Measurements from ENCODE around the gene CRY2. TPM values are rescaled to one million over a fixed set of nuclear protein-coding genes. Genes with fewer than 3 reads are reported as not detected.

CRY2 gene
- total RNA-seq, 3 donors from 2014 or later, result 26.0 to 52.0 (median 28.8) TPM

GRCh38 chr11:45871638-45872037 is 24.4 kb downstream of the CRY2 start:
- intact Hi-C loops (cut with DNase I, micrococcal nuclease), result no loop called here
- no peak for ATAC-seq
- TF ChIP-seq, protein P1, sequence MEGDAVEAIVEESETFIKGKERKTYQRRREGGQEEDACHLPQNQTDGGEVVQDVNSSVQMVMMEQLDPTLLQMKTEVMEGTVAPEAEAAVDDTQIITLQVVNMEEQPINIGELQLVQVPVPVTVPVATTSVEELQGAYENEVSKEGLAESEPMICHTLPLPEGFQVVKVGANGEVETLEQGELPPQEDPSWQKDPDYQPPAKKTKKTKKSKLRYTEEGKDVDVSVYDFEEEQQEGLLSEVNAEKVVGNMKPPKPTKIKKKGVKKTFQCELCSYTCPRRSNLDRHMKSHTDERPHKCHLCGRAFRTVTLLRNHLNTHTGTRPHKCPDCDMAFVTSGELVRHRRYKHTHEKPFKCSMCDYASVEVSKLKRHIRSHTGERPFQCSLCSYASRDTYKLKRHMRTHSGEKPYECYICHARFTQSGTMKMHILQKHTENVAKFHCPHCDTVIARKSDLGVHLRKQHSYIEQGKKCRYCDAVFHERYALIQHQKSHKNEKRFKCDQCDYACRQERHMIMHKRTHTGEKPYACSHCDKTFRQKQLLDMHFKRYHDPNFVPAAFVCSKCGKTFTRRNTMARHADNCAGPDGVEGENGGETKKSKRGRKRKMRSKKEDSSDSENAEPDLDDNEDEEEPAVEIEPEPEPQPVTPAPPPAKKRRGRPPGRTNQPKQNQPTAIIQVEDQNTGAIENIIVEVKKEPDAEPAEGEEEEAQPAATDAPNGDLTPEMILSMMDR (IDR thresholded peaks at IDR 0.05), result no peak
- H3K9me3 ChIP-seq, result no peaks in the 10 kb centered on the region
- no peaks in the 10 kb centered on the region for H3K4me1 ChIP-seq (ENCODE audit: low read depth)
- H3K36me3 ChIP-seq (ENCODE audit: low read depth), result peaks cover 19% of the 10 kb centered on the region
- no peak overlapping the region for H3K4me3 ChIP-seq
- no peak for DNase-seq

DNA sequence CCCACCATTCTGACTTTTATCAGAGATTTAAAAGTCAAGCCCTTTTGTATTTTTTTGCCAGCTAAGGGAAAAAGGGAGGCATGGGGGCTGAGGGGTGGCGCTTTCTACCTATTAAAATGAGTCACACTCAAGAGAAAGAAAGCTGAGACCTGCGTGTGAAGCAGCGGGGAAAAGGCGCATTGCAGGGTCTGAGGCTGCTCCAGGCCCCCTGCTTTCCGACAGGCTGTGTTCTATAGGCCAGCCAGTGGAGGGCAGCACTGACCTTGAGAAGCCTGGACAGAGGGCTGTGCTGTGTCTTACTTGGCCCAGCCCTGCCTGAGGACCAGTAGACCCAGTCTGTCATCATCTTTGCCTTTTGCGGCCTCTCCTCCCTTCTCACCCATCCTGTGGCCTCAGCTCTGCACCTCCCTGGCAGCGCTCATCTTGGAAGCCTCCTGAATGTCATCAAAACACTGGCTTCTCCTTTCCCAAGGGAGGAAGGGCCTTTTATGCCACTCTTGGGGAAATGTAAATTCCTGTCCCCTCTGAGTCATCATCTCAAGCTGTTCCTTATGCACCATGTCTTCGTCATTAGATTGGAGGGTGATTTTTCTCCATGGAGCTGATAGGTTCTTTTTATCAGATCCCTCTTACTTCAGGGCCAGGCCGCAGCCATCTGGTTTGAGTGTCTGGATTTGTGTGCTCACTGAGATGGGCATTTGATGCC is 25.5 kb downstream of the CRY2 start:
- TF ChIP-seq, protein P1 (IDR thresholded peaks at IDR 0.05), result peak; percentile 22

DNA sequence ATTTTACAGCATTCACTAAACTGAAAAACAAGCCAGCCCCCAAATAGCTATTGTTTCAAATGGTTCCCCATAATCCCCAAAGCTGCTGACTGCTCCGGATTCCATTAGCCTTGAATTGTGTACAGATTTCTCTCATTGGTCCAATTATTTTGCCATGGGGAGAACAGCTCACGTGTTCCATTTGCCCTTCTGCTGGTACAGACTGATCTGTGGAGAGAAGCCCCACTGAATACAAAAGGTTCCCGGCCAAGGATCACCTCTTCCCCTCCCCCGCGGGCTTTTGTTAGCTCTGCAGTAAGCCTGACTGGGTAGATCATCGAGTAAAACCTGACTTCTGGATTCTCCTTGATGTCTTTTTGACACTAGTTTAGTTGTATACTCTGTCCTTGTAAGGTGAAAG is 29.1 kb downstream of the CRY2 start:
- TF ChIP-seq, protein P1 (IDR thresholded peaks at IDR 0.05), result no peak
- peaks cover 3% of the 10 kb centered on the region for H3K36me3 ChIP-seq (ENCODE audit: low read depth)

More for the DNA sequence above, 25.5 kb downstream of the CRY2 start:
- Histone ChIP-seq H3K36me3 (ENCODE audit: low read depth) (peaks cover 19% of the 10 kb centered on the region), H3K4me1 (ENCODE audit: low read depth) (no peaks in the 10 kb centered on the region), H3K4me3 (no peak overlapping the region), H3K9me3 (no peaks in the 10 kb centered on the region)
- DNase-seq, result peak in 1 of 3 donors; percentile 44
- ATAC-seq, result peak; percentile 80
- intact Hi-C loops (cut with DNase I, micrococcal nuclease), result no loop called here

DNA sequence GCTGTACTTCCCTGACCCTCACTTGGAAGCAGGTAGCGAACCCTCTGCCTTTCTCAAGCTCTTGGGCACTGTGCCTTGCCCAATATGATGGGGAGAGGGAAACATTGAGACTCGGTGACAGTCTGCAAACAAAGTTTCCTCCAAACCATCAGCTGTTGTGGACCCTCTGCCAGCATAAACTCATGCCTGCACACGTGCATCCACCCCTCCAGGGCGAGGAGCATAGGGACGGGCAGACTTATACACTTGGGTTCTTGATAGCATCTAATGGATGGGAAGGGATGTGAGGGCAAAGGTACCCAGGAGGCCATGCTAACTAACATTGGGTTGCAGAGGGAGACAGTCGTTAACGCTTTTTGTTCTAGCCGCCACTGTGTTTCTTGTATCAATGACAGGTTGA is 29.9 kb downstream of the CRY2 start:
- Histone ChIP-seq H3K9me3 (no peaks in the 10 kb centered on the region), H3K4me1 (ENCODE audit: low read depth) (no peaks in the 10 kb centered on the region), H3K4me3 (no peak overlapping the region), H3K36me3 (ENCODE audit: low read depth) (no peaks in the 10 kb centered on the region)
- DNase-seq (no peak), ATAC-seq (no peak)
- TF ChIP-seq, protein P1 (IDR thresholded peaks at IDR 0.05), result no peak
- intact Hi-C loops (cut with DNase I, micrococcal nuclease), result no loop called here

More for the DNA sequence above, 29.1 kb downstream of the CRY2 start:
- DNase-seq (no peak), ATAC-seq (no peak)
- intact Hi-C loops (cut with DNase I, micrococcal nuclease), result no loop called here
- Histone ChIP-seq H3K4me3 (no peak overlapping the region), H3K9me3 (no peaks in the 10 kb centered on the region), H3K4me1 (ENCODE audit: low read depth) (no peaks in the 10 kb centered on the region)

GRCh38 chr11:45877845-45878244 is 30.6 kb downstream of the CRY2 start:
- Histone ChIP-seq H3K4me3 (no peak overlapping the region), H3K9me3 (no peaks in the 10 kb centered on the region), H3K4me1 (ENCODE audit: low read depth) (no peaks in the 10 kb centered on the region), H3K36me3 (ENCODE audit: low read depth) (no peaks in the 10 kb centered on the region)
- ATAC-seq, result no peak
- no peak for DNase-seq
- TF ChIP-seq, protein P1 (IDR thresholded peaks at IDR 0.05), result no peak
- intact Hi-C loops (cut with DNase I, micrococcal nuclease), result no loop called here

Measured in mucosa of descending colon (tissue), 3 donors.